ENCODE results near the gene PPIB.

PPIB gene
- 190 to 295 (median 216) reads per million in 4 experiments for total RNA-seq

GRCh38 chr15:64162869-64163658 is at the start of gene PPIB:
TSS of gene PPIB (minus strand) at chr15:64163022. CDS start at chr15:64162986, 36 bp downstream.
- DNase-seq: peak; percentile 88

DNA sequence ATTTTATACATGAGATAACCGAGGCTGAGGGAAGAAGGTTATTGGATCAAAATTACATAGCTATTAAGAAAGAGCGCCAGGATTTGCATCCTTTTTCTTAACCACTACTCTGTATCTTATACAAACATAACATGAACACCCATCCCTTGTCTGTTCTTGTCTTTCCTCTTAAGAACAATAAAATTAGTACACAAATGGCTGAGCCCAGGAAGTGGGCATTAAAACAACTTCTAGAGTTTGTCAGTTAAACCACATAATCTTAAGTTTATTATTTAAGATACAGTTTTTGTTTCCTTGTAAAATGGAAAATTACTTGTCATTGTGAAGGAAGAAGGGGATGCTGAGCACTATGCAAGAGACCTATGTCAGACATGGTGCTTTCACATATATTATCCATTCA is 48.9 kb upstream of the PPIB start:
- no peak for DNase-seq

DNA sequence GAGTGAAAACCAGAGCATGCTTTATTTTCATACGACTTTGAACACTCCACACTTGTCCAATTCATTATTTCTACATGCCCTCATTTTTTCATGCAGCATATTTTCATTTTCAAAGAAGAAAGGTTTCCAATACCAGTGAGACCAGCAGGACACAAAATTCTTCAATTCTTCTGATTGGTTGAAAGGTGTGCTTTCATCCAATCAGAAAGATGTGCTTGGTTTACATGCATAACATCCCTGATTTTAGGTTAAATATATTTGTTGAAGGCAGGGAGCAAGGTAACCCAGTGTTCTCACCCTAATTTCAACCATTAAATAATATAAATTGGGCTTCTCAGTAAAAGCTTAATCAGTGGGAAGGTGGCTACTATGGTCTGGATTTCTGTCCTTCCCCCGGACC is 47.5 kb upstream of the PPIB start:
- DNase-seq: no peak

GRCh38 chr15:64209680-64210334 is 47.0 kb upstream of the PPIB start:
- no peak for DNase-seq

DNA sequence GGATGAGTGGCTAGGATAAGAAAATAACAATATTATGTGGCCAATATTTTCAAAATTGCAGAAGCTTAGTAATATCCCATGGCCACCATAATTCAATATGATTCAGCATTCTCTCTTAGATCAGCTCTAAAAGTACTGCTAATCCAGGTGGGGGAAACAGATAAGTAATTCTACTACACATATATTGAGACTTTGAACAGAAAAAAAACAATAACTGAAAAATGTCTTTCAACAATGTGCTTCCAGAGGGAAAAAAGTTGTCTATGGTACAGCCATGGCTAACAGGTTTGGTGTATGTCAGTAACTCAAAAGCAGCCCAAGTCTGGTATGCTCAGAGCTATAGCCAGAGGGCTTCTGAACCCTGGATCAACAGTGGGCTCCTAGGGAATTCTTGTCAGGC is 42.4 kb upstream of the PPIB start:
- DNase-seq: no peak

DNA sequence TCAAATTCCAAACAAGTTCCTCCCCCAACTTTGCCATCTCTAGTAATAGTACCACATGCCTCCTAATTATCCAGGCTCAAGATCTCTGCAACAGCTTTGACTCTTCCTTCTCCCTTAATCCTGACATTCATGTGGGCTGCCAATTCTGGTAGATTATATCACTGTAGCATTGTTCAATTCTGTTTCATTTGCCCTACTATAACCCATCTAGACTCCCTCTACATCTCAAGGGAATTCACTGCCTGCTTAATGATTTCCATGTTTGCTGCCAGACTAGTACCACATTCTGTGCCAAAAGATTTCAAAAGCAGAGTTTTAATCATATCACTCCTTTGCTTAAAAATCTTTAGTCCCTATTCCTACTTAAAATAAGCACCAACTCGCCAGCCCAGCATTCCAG is 34.6 kb upstream of the PPIB start:
- no peak for DNase-seq

DNA sequence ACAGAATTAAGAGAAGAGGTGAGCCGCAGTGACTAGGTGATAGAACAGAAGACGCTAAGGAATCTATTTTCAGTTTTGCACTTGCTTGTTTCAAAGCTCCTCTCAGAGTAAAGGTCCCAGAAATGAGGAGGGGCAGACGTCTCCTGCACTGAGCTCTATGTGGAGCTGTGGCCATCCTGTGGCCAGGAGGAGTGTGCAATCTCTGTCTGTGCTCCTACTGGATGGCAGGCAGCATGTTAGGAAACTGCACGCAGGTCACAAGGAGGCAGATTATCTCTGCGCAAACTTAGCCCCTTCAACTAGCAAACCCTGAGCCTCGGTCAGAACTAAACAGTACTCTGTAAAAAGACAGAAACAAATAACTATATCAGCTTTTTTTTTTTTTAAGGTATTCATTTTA is 31.1 kb upstream of the PPIB start:
- no peak for DNase-seq

GRCh38 chr15:64191971-64192830 is 29.4 kb upstream of the PPIB start:
- DNase-seq: no peak

DNA sequence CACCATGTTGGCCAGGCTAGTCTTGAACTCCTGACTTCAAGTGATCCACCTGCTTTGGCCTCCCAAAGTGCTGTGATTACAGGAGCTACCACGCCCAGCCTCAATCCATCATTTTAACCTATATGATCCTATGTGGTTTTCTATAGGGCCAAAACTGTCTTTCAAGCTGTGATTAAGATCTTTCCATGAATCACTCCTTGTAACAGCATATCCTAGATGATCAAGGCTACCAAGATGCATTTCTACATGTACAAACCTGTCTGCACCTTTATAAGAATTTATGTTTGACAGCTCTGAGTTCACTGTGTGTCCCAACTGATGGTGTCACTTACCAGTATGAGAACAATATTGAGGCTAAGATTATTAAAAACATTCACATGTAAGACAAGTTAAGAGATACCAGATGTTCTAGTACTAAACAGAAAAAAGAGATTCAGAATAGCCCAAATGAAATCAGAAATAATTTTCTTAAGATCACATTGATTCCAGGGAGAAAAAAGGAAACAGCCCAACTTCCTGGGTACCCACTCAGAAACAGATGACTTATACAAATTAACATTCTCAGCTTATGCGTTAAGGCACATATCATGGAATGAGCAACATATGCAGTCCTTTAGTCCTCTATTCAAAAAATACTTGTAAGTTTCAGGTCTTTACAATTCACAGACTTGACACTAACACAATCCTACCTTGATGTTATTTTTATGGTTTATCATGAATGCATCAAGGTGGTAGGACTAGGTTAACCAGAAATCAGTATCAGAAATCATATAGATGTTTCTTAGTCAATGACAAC is 24.8 kb upstream of the PPIB start:
- no peak for DNase-seq

- no peak for DNase-seq
Observed at GRCh38 chr15:64185146-64185911, 22.5 kb upstream of the PPIB start.

GRCh38 chr15:64182859-64183370 is 20.1 kb upstream of the PPIB start:
- DNase-seq: no peak

GRCh38 chr15:64180235-64180824 is 17.5 kb upstream of the PPIB start:
- DNase-seq: no peak

- DNase-seq: no peak
Observed at GRCh38 chr15:64166102-64166890, 3.5 kb upstream of the PPIB start.

GRCh38 chr15:64164436-64164835 is 1.6 kb upstream of the PPIB start:
- DNase-seq: no peak

GRCh38 chr15:64163659-64164362 is 989 bp upstream of the PPIB start:
- no peak for DNase-seq

DNA sequence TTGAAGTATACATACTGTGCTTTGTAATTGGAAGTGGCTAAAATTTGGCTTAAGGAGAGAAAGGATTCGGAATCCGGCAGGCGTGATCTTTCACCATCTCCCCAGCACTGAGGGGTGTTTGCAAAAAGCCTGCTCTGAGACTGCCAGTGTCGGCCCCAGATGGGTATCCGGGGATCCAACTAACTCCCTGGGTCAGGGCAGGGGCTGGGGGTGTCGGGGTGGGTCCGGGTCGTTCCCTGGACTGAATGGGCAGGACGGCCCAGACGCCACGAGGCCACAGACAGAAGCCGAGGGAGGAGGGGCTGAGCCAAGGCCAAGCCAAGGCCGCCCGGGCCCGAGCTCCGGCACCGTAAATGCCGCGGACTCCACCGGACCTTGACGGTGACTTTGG is 349 bp downstream of the PPIB start:
- no peak for DNase-seq

- DNase-seq: no peak
Observed at GRCh38 chr15:64161688-64162477, 939 bp downstream of the PPIB start.

- no peak for DNase-seq
Observed at GRCh38 chr15:64158363-64159134, 4.3 kb downstream of the PPIB start.

Data from effector CD8-positive, alpha-beta T cell (primary cell).